GM13976 (cell line): ENCODE results near the gene RPA1.

ENCODE experiments used
- DNase-seq: peaks from one replicate; pipeline ENCODE4 v3.0.0; 2012; ENCODE audit warnings: low spot score
- in situ Hi-C: fragments of 300-500 bp; cut with MboI; formaldehyde crosslinking; loops from one replicate; pipeline ENCODE4 v1.12.0; 2022; ENCODE audit warnings: low sequenced_read_pairs, mixed read lengths, inconsistent platforms; ENCODE audit not compliant: unreplicated experiment
- TF ChIP-seq, protein P1 (sequence below): IDR thresholded peaks from 2 replicates; pipeline ENCODE4 v1.5.1; 2012; ENCODE audit warnings: borderline replicate concordance, mild to moderate bottlenecking; ENCODE audit not compliant: insufficient read depth; ENCODE audit errors: extremely low read depth, missing control alignments, control extremely low read depth

Gene RPA1

DNA sequence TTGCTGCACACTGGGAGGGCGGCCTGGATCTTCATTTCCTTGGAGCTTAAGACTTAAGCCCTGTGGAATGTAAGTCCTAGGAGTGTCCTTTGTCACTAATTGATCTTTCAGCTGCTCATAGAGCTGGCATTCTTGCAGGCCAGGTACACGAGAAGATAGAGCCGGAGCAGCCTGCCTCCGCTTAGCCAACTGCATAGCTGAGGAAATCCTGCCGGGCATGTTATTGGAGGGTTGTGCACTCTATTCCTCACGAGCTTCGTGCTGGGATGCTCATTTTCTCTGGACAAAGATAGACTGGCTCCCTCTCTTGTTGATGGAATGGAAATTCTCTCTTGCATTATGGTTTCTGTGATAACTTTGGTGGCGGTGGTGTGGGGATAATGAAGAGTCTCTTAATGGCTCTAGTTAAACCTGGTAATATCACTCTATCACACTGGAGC is 76.9 kb downstream of the RPA1 start:
- in situ Hi-C loops, result loop anchor here (10.0 kb wide), 1 partner anchor 128 kb away; the partner anchor contains the start of gene DPH1
- TF ChIP-seq, protein P1, sequence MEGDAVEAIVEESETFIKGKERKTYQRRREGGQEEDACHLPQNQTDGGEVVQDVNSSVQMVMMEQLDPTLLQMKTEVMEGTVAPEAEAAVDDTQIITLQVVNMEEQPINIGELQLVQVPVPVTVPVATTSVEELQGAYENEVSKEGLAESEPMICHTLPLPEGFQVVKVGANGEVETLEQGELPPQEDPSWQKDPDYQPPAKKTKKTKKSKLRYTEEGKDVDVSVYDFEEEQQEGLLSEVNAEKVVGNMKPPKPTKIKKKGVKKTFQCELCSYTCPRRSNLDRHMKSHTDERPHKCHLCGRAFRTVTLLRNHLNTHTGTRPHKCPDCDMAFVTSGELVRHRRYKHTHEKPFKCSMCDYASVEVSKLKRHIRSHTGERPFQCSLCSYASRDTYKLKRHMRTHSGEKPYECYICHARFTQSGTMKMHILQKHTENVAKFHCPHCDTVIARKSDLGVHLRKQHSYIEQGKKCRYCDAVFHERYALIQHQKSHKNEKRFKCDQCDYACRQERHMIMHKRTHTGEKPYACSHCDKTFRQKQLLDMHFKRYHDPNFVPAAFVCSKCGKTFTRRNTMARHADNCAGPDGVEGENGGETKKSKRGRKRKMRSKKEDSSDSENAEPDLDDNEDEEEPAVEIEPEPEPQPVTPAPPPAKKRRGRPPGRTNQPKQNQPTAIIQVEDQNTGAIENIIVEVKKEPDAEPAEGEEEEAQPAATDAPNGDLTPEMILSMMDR, result no peak
- no peak for DNase-seq

DNA sequence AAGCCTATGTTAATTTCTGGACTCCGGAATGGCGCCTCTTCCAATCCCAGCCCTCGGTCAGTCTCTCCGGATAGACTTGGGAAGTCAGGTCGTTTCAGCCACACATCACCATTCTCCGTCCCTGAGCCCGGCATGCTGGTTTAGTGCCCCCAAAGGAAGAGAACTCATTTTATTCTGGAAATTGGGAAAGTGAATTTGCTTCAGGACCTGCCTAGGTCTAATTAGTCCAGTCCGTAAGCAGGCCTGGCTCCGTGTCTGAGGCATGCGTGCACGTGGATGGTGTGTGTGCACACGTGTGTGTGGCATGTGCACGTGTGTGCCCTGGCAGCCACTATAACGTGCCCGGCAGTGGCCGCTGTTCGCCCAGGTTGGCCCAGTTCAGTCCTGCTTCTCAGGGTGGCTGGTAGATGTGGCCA is 77.4 kb downstream of the RPA1 start:
- DNase-seq, result no peak
- in situ Hi-C loops, result loop anchor here (10.0 kb wide), 1 partner anchor 128 kb away; the partner anchor contains the start of gene DPH1
- TF ChIP-seq, protein P1, result no peak

DNA sequence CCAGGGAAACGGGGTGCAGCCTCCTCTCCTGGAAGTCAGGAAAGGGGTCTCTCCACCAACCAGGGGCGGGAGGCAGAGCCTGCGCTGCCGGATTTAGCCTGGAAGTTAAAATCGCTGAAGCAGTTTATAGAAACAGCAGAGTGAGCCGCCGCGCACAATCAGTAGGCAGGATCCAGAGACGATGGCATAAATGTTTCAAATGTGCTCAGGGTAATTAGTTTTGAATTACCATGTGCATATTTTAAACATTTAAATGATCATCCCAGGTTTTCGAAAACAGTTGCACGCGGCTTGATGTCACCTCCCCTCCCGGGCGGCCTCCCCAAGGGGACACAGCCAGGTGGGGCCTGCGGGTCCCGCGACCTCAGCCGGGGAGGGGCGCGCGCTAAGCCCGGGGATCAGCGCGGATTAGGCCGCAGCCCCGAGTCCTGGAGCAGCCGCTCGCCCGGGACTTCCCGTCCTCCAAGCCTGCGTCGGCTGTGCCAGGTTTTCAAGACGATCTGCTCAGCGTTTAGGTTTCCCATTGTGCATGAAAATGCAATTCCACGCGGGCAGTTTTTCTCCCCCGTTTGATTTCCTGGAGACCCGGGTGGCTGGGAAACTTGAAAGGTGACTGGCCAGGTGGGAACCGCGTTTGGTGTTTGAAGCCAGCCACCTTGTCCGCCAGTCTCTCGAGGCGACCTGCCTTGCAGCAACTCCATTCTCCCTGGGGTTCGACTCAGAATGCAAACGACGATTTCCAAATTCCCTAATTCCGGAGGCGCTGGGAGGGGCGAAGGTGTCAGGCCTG is 78.3 kb downstream of the RPA1 start:
- in situ Hi-C loops, result loop anchor here (10.0 kb wide), 1 partner anchor 127 kb away; the partner anchor contains the start of gene DPH1
- DNase-seq, result no peak
- TF ChIP-seq, protein P1, result no peak

DNA sequence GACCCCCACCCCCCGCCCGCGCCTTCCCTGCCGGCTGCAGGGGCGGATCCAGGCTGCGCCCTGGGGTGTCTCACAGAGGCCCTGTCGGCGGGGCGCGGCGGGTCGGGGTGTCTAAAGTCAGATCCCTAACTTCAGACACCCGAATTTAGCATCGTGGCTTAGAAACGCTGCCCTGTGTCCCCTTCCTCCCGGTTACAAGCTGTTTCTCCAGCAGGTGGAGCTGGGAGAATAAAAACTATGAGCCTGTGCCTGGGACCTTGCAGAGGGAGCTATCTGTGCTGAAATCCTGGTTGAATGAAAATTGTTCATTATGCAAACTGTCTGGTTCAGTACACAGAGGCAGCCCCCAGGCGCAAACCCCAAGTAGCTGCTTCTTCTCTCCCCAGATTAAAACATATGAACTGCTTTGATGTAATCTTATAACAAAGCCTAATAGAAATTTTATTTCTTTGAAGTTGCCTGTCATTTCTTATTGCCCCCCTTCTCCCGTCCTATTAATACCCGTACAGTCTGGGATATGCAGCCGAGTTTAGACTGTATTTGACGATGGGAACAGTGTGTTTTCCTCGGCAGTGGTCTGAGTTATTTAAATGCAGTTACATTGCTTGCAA is 79.0 kb downstream of the RPA1 start:
- DNase-seq, result peak; percentile 78
- in situ Hi-C loops, result loop anchor here (10.0 kb wide), 1 partner anchor 126 kb away; the partner anchor contains the start of gene DPH1
- TF ChIP-seq, protein P1, result peak; percentile 40

DNA sequence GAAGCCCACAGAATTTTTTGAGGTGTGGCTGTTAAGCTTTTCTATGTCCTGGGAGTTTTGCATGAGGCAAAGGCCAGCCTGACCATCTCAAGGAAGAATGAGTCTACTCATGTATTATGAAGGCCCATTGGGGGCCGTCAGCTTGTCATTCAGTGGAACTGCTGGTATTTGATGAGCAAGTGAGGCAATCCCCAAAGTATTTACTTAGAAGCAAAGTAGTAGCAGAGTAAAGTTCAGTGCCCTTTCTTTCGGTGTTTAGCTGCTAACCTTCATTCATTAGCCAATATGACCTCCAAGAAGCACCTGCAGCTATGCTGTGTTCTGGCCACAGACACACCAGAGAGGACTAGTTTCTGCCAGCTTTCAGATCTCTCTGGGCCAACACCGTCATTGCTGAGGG is 80.2 kb downstream of the RPA1 start:
- DNase-seq, result no peak
- TF ChIP-seq, protein P1, result no peak
- in situ Hi-C loops, result loop anchor here (10.0 kb wide), 1 partner anchor 125 kb away; the partner anchor contains the start of gene DPH1

DNA sequence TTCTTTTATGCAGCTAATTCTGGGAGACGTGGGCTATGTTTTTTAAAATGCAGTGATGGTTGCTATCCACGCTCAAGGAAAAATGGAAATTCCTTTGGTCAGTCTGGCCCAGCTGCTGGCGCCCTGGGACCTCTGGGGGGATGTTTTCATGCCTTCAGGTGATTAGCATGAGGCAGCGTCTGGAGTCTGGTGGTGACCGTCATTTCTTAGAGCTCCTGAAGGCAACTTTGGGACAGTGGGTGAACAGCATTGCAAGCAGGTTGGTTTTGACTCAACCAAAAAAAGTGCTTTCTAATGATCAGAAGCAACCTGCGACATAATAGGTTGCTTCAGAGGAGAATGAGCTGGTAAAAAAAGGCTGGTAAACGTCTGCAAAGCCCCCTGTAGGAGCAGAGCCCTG is 82.3 kb downstream of the RPA1 start:
- DNase-seq, result no peak
- in situ Hi-C loops, result no loop called here
- TF ChIP-seq, protein P1, result no peak
